Motor neuron (in vitro differentiated cells): Measurements from ENCODE around the gene SRF. TPM values are rescaled to one million over a fixed set of nuclear protein-coding genes. Genes with fewer than 3 reads are reported as not detected.

ENCODE experiments used
- ATAC-seq, 8 experiments: fragments of 200-7000 bp; cut with Tn5 transposase; replicated peaks in 6 of 8; 2 replicates each; pipeline ENCODE4 v1.8.0; 2021; ENCODE audit warnings: mild to moderate bottlenecking in 8 of 8, moderate library complexity in 8 of 8
- H3K27ac ChIP-seq, 2 donors: fragments of 250-450 bp; sonication (Bioruptor Pico); 2 replicates each; pipeline ENCODE4 v1.9.0; 2021; ENCODE audit warnings: antibody characterized with exemption in 2 of 2, mild to moderate bottlenecking in 2 of 2, moderate library complexity in 1 of 2
- H3K4me1 ChIP-seq, 2 donors: fragments of 250-450 bp; sonication (Bioruptor Pico); replicated peaks in 1 of 2; 2 replicates each; pipeline ENCODE4 v1.6.1; 2021; ENCODE audit warnings: antibody characterized with exemption in 2 of 2, mild to moderate bottlenecking in 2 of 2, moderate library complexity in 1 of 2
- H3K4me3 ChIP-seq, 5 donors: fragments of 250-450 bp; sonication (Bioruptor Pico); 2 replicates each; pipeline ENCODE4 v1.9.0; 2021; ENCODE audit warnings: antibody characterized with exemption in 5 of 5, mild to moderate bottlenecking in 5 of 5, moderate library complexity in 4 of 5
- WGBS, 10 experiments: fragments of 450-650 bp; shearing (Covaris generic); methylation state at CpG; one replicate each; pipeline ENCODE4 v1.0.0; 2022; 5-methylcytosine and 5-hydroxymethylcytosine counted together
- in situ Hi-C, 9 experiments: fragments of 400-800 bp; cut with MboI; loops; one replicate each; pipeline ENCODE4 v1.15.0; 2021; ENCODE audit warnings: low sequenced_read_pairs in 9 of 9, low pct_unique_long_range_greater_than_20kb in 2 of 9; ENCODE audit not compliant: unreplicated experiment in 9 of 9
- total RNA-seq, 8 experiments: library from RNA; unstranded; fragments of 300-600 nt; gene quantifications; 2 replicates each; pipeline versions ENCODE4 v1.2.3 to v1.2.4, GENCODE V29; 2022

Gene SRF
- total RNA-seq, 8 experiments from 2014 or later: 8.5 to 25.9 (median 16.2) TPM

- WGBS, 10 experiments: 76 to 100% (median 90%) methylated on average over 1 to 17 of the region's 17 CpGs
- no peak overlapping the region for H3K4me3 ChIP-seq
- peaks cover 0 to 6% of the 10 kb centered on the region in 2 donors for H3K4me1 ChIP-seq
- in situ Hi-C loops: no loop called here
- no peak overlapping the region for H3K27ac ChIP-seq
- ATAC-seq: no peak
These were observed 58.9 kb downstream of the SRF start for GRCh38 chr6:43229803-43230620.

GRCh38 chr6:43231053-43231452, 60.0 kb downstream of the SRF start:
- no peak for ATAC-seq
- whole genome bisulfite sequencing, 10 experiments: 71 to 100% (median 82%) methylated on average over 3 to 4 of the region's 4 CpGs; no CpG with 5 or more reads in 7 of the 10 experiments
- H3K4me1 ChIP-seq: peaks cover 0 to 6% of the 10 kb centered on the region in 2 donors

More at GRCh38 chr6:43231053-43231452, 60.0 kb downstream of the SRF start:
- no peak overlapping the region for H3K4me3 ChIP-seq
- no peak overlapping the region for H3K27ac ChIP-seq
- in situ Hi-C loops: no loop called here

Other genes starting within 250 kb of the SRF start
- gene CNPY3, start 241.8 kb upstream of the SRF start, total RNA-seq: 10 to 100 TPM; 29.6 to 49.1 (median 33.4) TPM
- under 1 TPM in 6 of 8 experiments, not detected in 2; 0.11 to 0.62 (median 0.38) TPM for gene GNMT, start 210.5 kb upstream of the SRF start, total RNA-seq
- 10 to 100 TPM in 7 of 8 experiments, 1 to 10 TPM in 1; 8.6 to 24.3 (median 18.0) TPM for gene PEX6, start 192.1 kb upstream of the SRF start, total RNA-seq
- 10 to 100 TPM; 18.4 to 40.4 (median 29.4) TPM for gene PPP2R5D, start 186.7 kb upstream of the SRF start, total RNA-seq
- gene MEA1, start 157.3 kb upstream of the SRF start, total RNA-seq: 100 to 1,000 TPM in 2 of 8 experiments, 10 to 100 TPM in 6; 47.7 to 111 (median 72.7) TPM
- gene KLHDC3, start 157.0 kb upstream of the SRF start, total RNA-seq: 100 to 1,000 TPM in 4 of 8 experiments, 10 to 100 TPM in 4; 63.1 to 135 (median 100) TPM
- gene RRP36, start 149.6 kb upstream of the SRF start, total RNA-seq: 10 to 100 TPM; 44.1 to 85.0 (median 65.1) TPM
- gene CUL7, start 117.4 kb upstream of the SRF start, total RNA-seq: 10 to 100 TPM; 14.4 to 33.7 (median 25.1) TPM
- 10 to 100 TPM; 25.0 to 81.6 (median 42.7) TPM for gene MRPL2, start 111.8 kb upstream of the SRF start, total RNA-seq
- gene KLC4, start 111.6 kb upstream of the SRF start, total RNA-seq: 10 to 100 TPM; 18.7 to 57.3 (median 32.7) TPM
- 100 to 1,000 TPM in 3 of 8 experiments, 10 to 100 TPM in 5; 27.2 to 197 (median 48.3) TPM for gene PTK7, start 95.0 kb upstream of the SRF start, total RNA-seq
- 10 to 100 TPM; 15.3 to 70.3 (median 23.3) TPM for gene CUL9, start 10.9 kb downstream of the SRF start, total RNA-seq
- 10 to 100 TPM; 15.3 to 73.6 (median 33.9) TPM for gene DNPH1, start 58.2 kb downstream of the SRF start, total RNA-seq
- 10 to 100 TPM in 3 of 8 experiments, 1 to 10 TPM in 4, under 1 TPM in 1; 0.41 to 13.6 (median 8.4) TPM for gene TTBK1, start 72.2 kb downstream of the SRF start, total RNA-seq
- gene SLC22A7, start 127.0 kb downstream of the SRF start, total RNA-seq: under 1 TPM in 5 of 8 experiments, not detected in 3; 0.23 to 0.78 (median 0.63) TPM
- 1 to 10 TPM in 6 of 8 experiments, under 1 TPM in 2; 0.81 to 4.1 (median 2.0) TPM for gene CRIP3, start 137.6 kb downstream of the SRF start, total RNA-seq
- gene ZNF318, start 198.4 kb downstream of the SRF start, total RNA-seq: 10 to 100 TPM in 7 of 8 experiments, 1 to 10 TPM in 1; 9.4 to 25.0 (median 14.7) TPM